Peyer's patch (tissue), 4 donors: ENCODE measurements around the gene NASP.

Experiments used
- POLR2A ChIP-seq, 2 donors: fragments of 450-650 bp; IDR thresholded peaks; one replicate each; pipeline ENCODE4 v1.5.1; 2017; ENCODE audit warnings: antibody characterized with exemption in 2 of 2, mild to moderate bottlenecking in 2 of 2, moderate library complexity in 2 of 2
- TF ChIP-seq, protein P1 (sequence below), 6 experiments: fragments of 450-650 bp in 4 of 6; fragments of 200-600 bp in 2 of 6; sonication (generic) in 1 of 6; IDR thresholded peaks; one replicate each; pipeline ENCODE4 v1.5.1; 2017 to 2019; ENCODE audit warnings: antibody characterized with exemption in 6 of 6, mild to moderate bottlenecking in 3 of 6, moderate library complexity in 1 of 6

DNA sequence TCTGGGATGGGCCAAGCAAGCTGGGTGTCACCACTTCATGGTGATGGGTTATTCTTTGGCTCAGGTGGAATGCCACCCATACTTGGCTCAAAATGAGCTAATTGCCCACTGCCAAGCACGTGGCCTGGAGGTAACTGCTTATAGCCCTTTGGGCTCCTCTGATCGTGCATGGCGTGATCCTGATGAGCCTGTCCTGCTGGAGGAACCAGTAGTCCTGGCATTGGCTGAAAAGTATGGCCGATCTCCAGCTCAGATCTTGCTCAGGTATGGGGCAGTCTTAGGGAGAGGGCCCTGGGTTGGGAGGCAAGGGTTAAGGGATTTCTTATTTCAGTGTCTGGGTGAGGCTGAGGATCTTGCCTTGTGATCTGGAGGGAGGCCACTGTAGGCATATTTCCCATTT is 15.4 kb upstream of the NASP start:
- TF ChIP-seq, protein P1, sequence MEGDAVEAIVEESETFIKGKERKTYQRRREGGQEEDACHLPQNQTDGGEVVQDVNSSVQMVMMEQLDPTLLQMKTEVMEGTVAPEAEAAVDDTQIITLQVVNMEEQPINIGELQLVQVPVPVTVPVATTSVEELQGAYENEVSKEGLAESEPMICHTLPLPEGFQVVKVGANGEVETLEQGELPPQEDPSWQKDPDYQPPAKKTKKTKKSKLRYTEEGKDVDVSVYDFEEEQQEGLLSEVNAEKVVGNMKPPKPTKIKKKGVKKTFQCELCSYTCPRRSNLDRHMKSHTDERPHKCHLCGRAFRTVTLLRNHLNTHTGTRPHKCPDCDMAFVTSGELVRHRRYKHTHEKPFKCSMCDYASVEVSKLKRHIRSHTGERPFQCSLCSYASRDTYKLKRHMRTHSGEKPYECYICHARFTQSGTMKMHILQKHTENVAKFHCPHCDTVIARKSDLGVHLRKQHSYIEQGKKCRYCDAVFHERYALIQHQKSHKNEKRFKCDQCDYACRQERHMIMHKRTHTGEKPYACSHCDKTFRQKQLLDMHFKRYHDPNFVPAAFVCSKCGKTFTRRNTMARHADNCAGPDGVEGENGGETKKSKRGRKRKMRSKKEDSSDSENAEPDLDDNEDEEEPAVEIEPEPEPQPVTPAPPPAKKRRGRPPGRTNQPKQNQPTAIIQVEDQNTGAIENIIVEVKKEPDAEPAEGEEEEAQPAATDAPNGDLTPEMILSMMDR (IDR thresholded peaks at IDR 0.05): no peak
- no peak for TF ChIP-seq POLR2A (IDR thresholded peaks at IDR 0.05)
